ENCODE results near the gene ACADM.
A peak's percentile ranks its signal among the peaks of the same experiment; 100 is the strongest.

The ACADM gene

DNA sequence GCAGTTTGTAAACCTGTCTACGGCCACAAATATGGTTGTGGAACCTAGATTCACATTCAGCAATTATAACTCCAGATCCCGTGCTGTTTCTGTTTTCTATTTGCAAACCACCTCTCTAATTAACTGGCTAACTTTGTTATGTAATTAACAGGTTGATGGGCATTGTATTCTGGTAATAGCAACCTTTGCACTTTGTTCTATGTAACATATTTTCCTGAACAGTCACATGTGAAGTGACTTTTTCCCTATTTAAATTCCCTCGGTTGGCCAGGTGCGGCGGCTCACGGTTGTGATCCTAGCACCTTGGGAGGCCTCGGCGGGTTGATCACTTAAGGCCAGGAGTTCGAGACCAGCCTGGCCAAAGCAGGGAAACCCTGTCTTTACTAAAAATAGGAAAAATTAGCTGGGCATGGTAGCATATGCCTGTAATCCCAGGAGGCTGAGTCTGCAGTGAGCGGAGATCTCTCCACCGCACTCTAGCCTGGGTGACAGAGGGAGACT is 1.4 kb downstream of the ACADM start:
- no peaks in the 10 kb centered on the region for H3K27me3 ChIP-seq (replicated peaks; ENCODE audit: control insufficient read depth, insufficient read depth, low read length)
- DNase-seq (ENCODE audit: extremely low read depth, insufficient read length), result no peak
- H3K36me3 ChIP-seq (ENCODE audit: control insufficient read depth, insufficient read depth, low read length), result no peaks in the 10 kb centered on the region
- no peak for TF ChIP-seq CTCF (IDR thresholded peaks at IDR 0.05; ENCODE audit: insufficient read depth, low read length, poor library complexity, severe bottlenecking)
- H3K4me3 ChIP-seq (replicated peaks; ENCODE audit: low read depth, low read length), result peak overlapping the region; percentile 94

DNA sequence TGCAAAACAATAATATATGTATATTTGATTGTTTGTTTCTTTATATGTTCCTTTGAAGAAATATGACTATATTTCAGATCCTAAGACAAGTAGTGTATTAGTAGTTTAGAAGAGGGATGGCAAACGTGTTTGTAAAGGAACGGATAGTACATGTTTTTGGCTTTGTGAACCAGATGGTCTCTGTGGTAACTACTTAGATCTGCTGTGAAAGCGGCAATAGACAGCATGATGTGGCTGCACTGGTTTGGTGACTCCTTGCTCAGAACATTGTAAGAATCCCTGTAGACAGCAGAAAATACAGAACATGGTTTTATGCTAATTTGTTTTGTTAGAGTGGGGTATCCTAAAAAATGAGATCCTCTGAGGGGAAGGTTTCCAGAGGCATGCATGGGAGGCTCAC is 3.1 kb downstream of the ACADM start:
- no peak for DNase-seq (ENCODE audit: extremely low read depth, insufficient read length)
- peak overlapping the region; percentile 42 for H3K4me3 ChIP-seq (replicated peaks; ENCODE audit: low read depth, low read length)
- no peak for TF ChIP-seq CTCF (IDR thresholded peaks at IDR 0.05; ENCODE audit: insufficient read depth, low read length, poor library complexity, severe bottlenecking)
- H3K27me3 ChIP-seq (replicated peaks; ENCODE audit: control insufficient read depth, insufficient read depth, low read length), result no peaks in the 10 kb centered on the region
- H3K36me3 ChIP-seq (ENCODE audit: control insufficient read depth, insufficient read depth, low read length), result no peaks in the 10 kb centered on the region

GRCh38 chr1:75730432-75730831 is 5.9 kb downstream of the ACADM start:
- no peak for DNase-seq (ENCODE audit: extremely low read depth, insufficient read length)
- H3K27me3 ChIP-seq (replicated peaks; ENCODE audit: control insufficient read depth, insufficient read depth, low read length), result no peaks in the 10 kb centered on the region
- no peak overlapping the region for H3K4me3 ChIP-seq (replicated peaks; ENCODE audit: low read depth, low read length)
- peaks cover 6% of the 10 kb centered on the region for H3K36me3 ChIP-seq (ENCODE audit: control insufficient read depth, insufficient read depth, low read length)
- no peak for TF ChIP-seq CTCF (IDR thresholded peaks at IDR 0.05; ENCODE audit: insufficient read depth, low read length, poor library complexity, severe bottlenecking)

GRCh38 chr1:75731881-75732280 is 7.4 kb downstream of the ACADM start:
- no peaks in the 10 kb centered on the region for H3K27me3 ChIP-seq (replicated peaks; ENCODE audit: control insufficient read depth, insufficient read depth, low read length)
- no peak for TF ChIP-seq CTCF (IDR thresholded peaks at IDR 0.05; ENCODE audit: insufficient read depth, low read length, poor library complexity, severe bottlenecking)
- peaks cover 6% of the 10 kb centered on the region for H3K36me3 ChIP-seq (ENCODE audit: control insufficient read depth, insufficient read depth, low read length)
- DNase-seq (ENCODE audit: extremely low read depth, insufficient read length), result no peak
- no peak overlapping the region for H3K4me3 ChIP-seq (replicated peaks; ENCODE audit: low read depth, low read length)

DNA sequence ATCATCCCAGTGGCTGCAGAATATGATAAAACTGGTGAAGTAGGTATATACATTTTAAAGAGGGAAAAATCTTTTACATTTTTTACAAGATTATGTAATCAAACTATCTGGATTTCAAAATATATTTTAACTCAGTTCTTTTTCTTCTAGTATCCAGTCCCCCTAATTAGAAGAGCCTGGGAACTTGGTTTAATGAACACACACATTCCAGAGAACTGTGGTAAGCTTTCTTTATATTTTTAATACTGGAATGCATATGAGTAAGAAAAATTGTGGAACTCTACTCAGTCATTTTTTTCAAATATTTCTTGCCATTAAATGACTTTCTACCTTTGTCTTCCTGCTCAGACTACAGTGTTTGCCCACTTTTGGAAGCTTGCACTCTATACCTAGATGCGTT is 8.2 kb downstream of the ACADM start:
- peaks cover 8% of the 10 kb centered on the region for H3K36me3 ChIP-seq (ENCODE audit: control insufficient read depth, insufficient read depth, low read length)
- TF ChIP-seq CTCF (IDR thresholded peaks at IDR 0.05; ENCODE audit: insufficient read depth, low read length, poor library complexity, severe bottlenecking), result no peak
- H3K27me3 ChIP-seq (replicated peaks; ENCODE audit: control insufficient read depth, insufficient read depth, low read length), result no peaks in the 10 kb centered on the region
- no peak overlapping the region for H3K4me3 ChIP-seq (replicated peaks; ENCODE audit: low read depth, low read length)
- DNase-seq (ENCODE audit: extremely low read depth, insufficient read length), result no peak

GRCh38 chr1:75733661-75734060 is 9.2 kb downstream of the ACADM start:
- H3K36me3 ChIP-seq (ENCODE audit: control insufficient read depth, insufficient read depth, low read length), result peaks cover 8% of the 10 kb centered on the region
- no peak for DNase-seq (ENCODE audit: extremely low read depth, insufficient read length)
- no peaks in the 10 kb centered on the region for H3K27me3 ChIP-seq (replicated peaks; ENCODE audit: control insufficient read depth, insufficient read depth, low read length)

More at GRCh38 chr1:75733661-75734060, 9.2 kb downstream of the ACADM start:
- no peak overlapping the region for H3K4me3 ChIP-seq (replicated peaks; ENCODE audit: low read depth, low read length)
- TF ChIP-seq CTCF (IDR thresholded peaks at IDR 0.05; ENCODE audit: insufficient read depth, low read length, poor library complexity, severe bottlenecking), result no peak

Measured in GM06990 (cell line).